HG02623 (cell line): ENCODE data around the gene CHRM2.

Source experiments
- ATAC-seq: cut with Tn5 transposase; IDR thresholded peaks from one replicate; pipeline ENCODE4 v1.9.1; 2021; ENCODE audit warnings: moderate library complexity; ENCODE audit not compliant: unreplicated experiment

CHRM2 gene

DNA sequence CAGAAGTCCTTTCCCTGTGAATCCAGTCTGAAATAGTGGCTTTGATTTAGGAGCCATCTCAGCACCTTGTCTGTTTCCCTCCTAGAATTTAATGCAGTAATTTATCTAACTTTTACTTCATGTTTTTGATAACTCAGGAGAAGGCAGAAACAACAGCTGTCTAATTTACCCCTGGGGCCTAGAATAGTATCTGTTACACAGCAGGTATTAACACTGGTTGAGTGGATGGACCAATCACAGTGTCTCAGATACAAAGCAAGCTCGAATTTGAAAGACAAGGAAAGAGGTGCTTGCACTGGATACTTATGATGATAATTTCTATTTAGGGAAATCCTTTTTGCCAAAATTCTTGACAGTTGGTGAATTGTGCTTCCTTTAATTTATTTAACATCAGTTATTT, 23.4 kb downstream of the CHRM2 start:
- no peak for ATAC-seq

DNA sequence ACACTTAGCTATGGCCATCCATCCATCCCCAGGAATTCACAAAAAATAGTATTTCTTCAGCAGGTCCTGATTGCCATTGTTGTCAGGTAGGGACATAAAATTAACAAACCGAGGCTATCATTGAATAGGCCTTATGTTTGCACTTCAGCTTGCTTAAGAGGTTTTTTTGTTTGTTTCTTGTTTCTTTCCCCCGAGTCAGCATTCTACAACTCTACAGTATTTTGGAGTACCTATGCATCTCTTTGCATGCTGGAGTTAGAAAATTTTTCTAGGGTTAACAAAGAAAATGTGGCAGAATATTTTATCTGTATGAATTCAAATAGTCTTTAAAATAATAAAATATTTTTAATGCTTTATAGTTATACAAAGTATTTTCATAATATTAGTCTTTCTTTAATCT, 26.3 kb downstream of the CHRM2 start:
- ATAC-seq = no peak

DNA sequence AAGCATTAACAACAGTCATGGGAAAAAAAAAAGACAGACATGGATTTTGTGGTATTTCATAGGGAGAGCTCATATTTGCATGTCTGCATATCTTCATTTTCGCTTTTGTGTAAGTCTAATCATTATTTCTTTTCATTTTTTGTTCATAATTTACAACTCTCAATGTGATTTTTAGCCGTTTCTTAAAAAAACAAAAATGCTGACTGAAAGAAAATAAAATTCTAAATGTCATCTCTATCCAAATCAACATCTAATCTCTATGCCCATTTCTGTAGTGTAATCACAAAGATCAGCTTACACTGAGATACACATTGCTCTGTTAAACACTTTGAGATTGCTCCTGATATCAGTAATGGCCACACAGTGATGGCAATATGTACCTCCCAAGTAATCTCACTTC, 29.2 kb downstream of the CHRM2 start:
- ATAC-seq = no peak

DNA sequence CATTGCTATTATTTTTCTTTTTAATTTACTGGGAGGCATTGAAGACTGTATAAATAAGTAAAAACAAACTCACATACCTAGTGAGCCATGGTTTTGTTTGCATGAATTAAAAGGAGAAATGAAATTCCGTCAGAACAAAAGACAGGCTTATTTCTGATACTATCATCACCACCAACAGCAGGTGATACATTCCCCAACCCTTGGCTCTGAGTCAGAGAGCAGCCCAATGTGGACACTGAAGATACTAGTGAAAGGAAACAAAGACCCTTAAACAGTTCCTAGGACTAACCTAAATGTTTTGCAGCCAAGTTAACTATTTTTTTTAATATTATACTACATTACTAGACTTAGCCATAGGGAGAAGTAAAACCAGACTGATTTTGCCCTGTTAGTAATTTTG, 31.6 kb downstream of the CHRM2 start:
- no peak for ATAC-seq

DNA sequence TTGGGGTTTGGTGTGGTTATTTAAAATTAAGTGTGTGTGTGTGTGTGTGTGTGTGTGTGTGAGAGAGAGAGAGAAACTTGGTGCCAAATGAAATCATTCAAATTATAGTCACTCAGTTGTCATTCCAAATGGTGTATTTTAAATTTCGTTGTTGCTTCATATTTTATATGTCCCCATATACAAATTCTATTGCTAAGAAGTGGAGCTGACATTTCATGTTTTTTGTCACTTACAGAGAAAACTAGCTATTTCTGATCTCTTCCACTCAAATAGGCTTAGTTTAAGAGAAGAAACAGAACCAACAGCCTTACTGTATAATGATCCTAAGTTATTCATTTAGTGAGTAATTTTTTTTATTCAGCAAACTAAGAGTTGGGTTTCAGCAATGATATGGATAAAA, 42.3 kb downstream of the CHRM2 start:
- no peak for ATAC-seq

DNA sequence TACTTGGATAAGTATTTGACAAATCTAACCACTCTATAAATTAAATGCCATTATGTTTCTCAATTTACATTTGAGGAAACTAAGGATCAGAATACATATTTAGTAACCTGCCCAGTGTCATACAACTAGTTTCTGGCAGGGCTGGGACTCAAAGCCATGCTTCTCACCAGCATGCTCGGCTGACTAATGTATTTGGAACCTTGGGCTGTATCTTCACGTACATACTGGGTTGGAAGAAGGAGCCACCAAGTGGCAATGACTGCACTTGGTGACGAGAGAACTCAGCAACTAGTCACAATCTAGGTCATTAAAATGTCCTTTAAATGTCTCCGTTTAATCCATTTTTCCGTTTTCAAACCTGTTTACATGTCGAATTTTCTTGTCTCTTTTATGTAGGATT, 42.9 kb downstream of the CHRM2 start:
- ATAC-seq = no peak

DNA sequence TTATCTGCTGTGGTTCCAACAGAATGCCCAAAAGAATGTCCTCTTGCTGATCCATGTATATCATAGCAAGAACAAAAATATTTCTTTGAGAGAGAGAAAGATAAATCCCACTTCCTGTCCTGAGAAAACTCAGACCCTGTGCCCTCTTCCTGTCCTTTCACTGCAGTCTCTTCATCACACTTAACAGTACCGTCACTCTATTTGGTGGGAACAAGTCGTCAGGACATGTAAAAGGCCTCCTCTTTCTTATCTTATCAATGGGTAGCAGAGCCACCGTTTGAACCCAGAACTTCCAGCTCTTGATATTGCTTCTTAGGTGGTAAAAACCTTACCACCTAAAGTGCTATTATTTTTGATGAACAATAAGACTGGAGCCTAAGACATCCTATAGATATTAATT, 43.9 kb downstream of the CHRM2 start:
- ATAC-seq = no peak

DNA sequence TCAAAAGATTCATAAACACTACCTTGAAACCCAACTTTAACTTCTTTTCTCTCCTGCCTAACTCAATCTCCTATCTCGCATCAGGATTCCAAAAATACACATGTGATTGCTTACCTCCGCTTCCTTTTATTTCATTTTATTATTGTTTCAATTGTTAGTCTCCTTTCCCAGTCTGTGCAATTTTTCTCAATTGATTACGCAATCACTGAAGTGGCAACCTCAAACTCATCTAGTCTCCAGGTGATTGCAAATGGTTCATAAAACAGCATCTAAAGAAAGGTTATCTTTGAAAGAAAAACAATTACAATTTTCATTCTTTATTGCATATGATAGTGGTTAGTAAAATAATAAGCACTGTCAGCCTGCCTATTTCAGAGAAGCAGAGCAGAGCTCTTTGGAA, 45.6 kb downstream of the CHRM2 start:
- no peak for ATAC-seq

DNA sequence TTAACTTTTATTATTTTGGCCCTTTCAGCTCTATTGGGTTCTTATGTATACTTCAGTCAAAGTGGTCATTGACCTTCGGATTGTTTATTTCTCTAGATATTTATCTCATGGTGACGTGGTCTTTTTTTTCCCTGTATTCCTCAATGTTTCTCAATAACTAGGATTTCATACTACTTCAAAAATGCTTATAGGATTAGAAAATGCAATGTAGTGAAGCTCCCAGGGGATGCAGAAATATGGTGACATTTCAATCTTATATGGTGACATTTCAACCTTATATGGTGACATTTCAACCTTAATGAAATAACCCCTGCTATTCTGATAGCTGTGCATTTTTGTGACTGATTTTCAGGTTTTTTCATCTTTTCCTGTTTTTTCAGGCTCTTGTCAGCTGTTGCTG, 51.4 kb downstream of the CHRM2 start:
- no peak for ATAC-seq

DNA sequence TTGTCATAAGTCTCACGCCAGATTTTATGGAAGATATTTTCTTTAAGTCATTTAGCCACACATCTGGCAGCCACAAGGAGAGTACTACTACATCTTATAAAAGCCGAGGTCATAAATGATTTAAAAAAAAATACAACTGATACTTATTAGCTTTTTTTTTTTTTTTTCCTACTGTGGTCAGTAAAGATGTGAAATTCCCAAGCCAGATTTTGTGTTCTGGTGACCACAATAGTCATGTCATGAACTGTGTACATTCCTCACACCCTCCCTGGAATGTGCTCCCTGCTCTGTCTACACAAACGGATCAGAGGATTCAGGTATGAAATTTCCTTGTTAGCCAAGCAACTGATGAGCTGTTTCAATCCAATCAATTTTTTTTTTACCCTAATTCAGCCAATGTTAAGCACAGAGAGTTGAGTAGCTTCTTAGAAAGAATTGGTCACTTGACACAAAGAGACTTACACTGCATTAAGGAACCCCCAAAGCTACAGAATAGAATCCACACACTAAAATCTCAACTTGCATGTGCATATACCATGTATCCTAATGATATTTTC, 54.7 kb downstream of the CHRM2 start:
- no peak for ATAC-seq

DNA sequence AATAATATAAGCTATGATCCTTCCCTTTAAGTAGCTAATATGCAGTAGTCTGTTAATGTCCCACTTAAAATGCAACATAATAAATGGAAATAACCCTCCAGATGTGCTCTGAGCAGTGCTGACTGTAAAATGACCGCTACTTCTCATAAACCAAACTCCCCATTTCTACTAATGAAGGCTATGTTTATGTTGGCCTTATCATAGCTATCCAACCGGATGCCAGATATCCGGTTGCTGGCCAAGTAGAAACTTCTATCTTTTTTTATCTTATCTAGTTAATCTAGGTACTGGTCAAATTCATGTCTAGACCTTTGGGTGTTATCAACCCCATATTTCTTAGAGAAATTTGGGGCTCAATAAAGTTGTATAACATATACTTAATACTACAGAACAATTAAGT, 56.6 kb downstream of the CHRM2 start:
- no peak for ATAC-seq

DNA sequence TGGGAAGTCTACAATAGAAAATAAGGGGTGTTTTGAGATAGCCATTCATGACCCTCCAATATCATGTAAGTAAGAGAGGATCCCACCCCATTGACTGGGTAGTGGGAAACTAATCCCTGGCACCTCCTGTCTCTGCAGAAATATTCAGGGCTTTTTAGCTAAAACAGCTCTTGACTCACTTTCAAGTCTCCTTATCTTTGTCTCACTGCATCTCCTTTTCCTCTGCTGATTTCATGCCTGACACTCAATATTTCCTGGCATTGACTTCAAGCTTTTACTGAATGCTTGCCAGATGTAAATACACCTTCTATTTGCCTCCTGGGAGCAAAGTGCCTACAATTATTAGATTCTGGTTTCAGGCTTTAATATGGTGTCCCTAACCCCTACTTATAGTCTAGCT, 57.1 kb downstream of the CHRM2 start:
- ATAC-seq = no peak

DNA sequence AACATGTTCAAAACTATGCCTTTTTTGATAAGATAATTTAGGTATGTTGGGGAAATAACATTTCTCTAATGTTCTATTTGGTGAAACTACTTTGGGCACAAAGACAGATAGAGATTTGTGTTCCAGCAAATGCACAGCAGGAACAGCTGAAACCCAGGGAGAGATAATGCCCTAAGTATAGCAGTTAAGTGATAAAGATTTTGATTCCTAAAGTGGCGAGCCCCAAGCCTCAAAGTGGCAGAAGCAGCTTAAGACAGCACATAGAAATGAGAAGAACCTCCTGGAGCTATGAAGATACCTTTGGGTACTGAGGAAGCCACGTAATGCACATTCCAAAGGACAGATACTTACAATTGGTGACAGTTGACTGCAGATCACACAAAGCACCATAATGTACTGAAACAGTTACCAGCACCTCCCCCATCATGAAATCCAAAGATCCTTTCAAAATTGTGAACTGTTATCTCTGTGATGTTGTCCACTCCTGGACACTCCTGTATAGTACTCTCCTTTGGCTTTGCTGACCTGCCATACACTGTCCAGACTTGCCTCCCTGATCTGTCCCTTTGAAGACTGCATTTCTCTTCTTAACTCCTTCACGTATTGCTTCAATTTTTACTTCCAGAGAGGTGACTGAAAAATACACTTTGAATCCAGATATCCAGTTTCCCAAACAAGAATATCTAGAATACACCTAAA, 62.9 kb downstream of the CHRM2 start:
- ATAC-seq = no peak

DNA sequence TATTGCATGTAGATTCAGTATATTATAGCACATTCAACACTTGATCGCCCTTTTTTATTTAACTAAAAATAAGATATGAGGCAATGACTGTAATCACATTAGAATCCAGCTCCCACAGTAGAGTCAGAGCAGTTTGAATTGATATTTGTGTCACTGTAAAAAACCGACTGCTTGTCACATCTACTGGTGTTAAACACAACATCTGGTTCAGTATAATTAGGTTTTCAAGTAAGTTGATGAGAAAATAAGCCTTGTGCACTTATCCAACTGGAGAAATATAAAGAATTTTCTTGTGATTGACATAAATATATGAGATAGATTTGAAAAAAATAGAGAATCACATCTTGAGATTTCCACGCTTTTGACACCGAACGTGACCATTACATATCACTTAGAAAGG, 69.0 kb downstream of the CHRM2 start:
- no peak for ATAC-seq

DNA sequence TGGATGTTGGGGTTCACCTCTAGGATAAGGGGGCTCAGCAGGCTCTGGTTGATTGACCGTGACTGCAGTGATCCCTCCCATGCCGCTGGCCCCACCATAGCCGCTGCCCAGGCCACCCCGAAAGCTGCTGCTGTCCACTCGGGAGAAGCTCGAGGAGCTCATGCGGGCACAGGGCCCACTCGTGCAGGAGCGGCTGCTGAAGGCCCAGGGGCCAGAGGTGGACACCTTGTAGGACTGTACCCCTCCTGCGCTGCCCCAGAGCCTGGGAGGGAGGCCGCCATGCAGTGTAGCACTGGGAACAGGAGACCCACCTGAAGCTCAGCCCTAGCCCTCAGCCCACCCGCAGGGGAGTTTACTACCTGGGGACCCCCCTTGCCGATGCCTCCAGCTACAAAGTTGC, 70.0 kb downstream of the CHRM2 start:
- ATAC-seq = no peak

DNA sequence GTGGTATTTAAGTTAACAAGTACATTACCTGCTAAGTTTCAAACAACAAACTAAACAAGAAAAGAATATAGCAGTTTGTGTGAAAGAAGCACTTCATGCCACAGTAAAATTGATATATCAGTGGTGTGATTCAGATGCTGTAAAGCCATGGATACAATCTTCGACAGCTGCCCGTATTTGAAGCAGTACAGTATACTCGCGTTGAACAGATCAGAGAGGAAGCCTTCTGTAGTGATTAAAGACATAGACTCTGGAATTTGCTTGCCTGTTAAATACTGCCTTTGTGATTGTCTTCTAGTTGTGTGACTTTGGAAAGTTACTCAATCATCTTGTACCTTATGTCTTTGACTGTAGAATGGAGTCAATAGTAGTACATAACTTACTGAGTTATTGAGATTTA, 71.7 kb downstream of the CHRM2 start:
- ATAC-seq = no peak

DNA sequence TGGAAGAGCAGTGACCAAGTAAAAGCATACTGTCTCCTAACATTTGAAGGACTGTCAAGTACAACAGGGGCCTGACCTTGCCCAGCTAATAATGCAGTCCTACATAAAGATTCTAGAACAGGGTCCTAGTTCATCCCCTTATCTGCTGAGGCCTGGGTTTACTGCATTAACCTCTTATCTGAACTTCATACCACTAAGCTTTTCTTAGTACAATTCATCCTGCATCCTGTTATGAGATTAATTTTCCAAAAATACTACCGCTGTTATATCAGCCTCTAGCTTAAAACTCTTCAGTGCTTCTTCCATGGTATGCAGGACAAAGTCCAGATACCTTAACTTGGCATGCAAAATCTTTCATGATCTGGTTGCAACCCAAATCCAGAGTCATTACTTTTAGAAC, 72.5 kb downstream of the CHRM2 start:
- ATAC-seq = no peak

DNA sequence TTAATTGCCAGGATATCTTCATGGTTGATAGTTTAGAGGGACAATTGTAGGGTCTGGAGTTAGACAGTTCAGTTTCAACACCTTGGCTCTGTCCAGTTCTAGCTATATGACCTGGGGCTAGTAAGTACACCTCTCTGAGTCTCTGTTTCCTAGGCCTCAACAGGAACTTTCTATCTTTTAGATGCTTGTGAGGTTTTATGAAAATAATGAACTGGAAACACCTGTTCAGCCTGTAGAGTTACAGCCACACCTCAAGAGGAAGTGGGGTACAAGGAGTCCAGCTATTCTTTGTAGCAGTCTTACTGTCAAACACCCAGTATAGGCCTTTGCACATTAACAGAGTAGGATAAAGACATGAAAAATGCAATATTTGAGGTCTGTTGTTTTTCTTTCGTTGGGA, 73.4 kb downstream of the CHRM2 start:
- ATAC-seq = no peak

DNA sequence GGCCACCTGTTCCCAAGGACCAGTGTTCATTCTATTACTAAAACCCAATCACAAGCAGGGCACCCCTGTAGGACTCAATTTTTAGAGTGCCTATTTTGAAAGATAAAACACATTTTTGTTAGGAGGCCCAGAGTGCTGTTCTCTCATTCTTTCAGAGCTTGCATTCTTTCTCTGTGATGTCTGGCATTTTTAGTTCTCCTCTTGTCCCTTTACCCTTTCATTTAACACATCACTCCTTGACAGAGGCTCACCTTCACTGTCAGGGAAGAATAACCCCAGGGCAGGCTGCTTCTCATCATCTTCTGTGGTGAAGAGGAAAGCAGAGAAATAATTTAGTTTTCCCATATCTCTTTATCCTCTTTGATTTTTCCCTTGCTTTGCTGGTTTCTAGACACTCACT, 73.9 kb downstream of the CHRM2 start:
- no peak for ATAC-seq

DNA sequence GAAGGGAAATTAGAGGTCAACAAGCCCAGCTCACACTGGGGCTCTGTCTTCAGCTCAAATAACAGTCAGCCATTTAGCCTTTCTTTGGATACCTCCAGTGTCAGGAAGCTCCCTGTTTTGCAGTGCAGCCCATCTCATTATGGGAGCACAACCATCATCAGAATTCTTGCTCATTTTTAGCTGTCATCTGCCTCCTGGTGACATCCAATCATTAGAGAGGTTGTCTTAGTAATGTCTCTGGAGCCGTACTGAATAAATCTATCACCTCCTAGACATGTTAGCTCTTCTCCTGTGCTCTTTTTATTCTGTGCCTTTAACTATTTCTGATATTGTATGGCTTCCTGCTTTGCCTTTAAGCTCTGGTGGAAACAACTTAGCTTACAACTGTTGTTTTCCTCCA, 74.5 kb downstream of the CHRM2 start:
- no peak for ATAC-seq

DNA sequence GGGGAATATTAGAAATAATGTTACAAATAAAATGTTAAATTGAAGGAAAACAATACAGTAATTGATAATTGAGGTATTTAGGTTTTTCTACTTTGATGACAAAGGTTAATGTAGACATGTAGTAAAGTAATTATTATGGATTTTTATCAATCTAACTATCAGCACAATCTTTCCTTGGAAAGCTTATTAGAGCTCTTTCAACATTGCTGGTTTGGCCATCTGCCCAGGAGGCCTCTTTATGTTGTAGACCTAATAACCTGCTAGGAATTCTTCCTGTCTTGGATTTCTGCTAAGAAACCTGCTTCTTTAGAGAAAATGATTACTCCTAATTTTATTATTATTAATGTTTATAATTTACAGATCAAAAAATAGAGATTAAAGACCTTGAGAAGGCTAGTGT, 78.9 kb downstream of the CHRM2 start:
- ATAC-seq = no peak

DNA sequence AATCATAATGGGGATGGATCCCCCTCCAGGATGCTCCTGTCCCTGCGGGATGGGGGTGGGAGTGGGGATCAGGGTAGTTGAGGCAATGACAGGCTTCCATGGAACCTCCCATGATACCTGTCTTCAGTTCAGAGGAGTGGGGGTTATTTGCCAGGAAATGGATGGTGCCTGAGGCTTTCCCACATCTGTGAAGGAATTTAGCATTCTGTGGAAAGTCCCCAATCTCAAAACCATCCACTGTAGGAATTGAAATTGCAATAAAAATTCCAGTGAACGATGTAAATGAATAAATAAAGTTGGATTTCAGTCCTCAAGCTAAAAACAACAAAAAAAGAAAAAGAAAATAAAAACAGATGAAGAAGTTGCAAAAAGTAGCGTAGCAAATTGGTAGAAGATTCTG, 81.9 kb downstream of the CHRM2 start:
- ATAC-seq = no peak

DNA sequence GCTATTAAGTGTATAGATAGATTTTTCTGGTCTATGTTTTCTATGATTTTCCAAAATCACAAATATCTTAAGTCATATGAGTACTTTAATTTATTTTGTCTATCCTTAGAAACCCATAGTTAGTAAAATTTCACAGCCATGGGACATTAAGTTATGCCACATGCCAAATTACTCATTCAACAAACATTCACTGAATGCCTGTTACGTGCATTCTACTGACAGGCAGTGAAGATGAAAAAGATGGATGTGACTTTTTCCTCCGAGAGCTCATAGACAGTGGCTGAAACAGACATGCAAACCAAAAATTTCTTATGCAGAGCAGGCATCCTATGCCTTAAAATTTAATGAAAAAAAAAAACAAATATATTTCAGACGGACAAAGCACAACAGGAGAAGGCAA, 84.9 kb downstream of the CHRM2 start:
- no peak for ATAC-seq
